Neutrophil (primary cell): ENCODE results near the gene NRXN2.

Source experiments
- H3K27ac ChIP-seq: fragments of 200-600 bp; sonication (generic); 2 replicates; pipeline ENCODE4 v1.5.1; 2016; ENCODE audit warnings: mild to moderate bottlenecking, moderate library complexity
- H3K27me3 ChIP-seq: fragments of 200-600 bp; sonication (generic); 2 replicates; pipeline ENCODE4 v1.6.0; 2016; ENCODE audit warnings: mild to moderate bottlenecking
- H3K36me3 ChIP-seq: fragments of 200-600 bp; sonication (generic); 2 replicates; pipeline ENCODE4 v1.5.1; 2017
- H3K4me1 ChIP-seq, 2 experiments: fragments of 200-600 bp in 1 of 2; sonication (generic) in 1 of 2; 1 replicate in 1 of 2; 2 replicates in 1 of 2; pipeline versions ENCODE4 v1.5.1 to v1.6.1; 2013 to 2016; ENCODE audit warnings: low read depth in 1 of 2, low read length in 1 of 2, mild to moderate bottlenecking in 1 of 2, moderate library complexity in 1 of 2; ENCODE audit not compliant: control insufficient read depth in 1 of 2, insufficient read depth in 1 of 2
- H3K4me3 ChIP-seq, 2 experiments: fragments of 200-600 bp in 1 of 2; sonication (generic) in 1 of 2; 1 replicate in 1 of 2; 2 replicates in 1 of 2; pipeline ENCODE4 v1.5.1; 2013 to 2016; ENCODE audit warnings: low read depth in 1 of 2, low read length in 1 of 2, mild to moderate bottlenecking in 1 of 2, moderate library complexity in 1 of 2
- H3K9me3 ChIP-seq: fragments of 200-600 bp; sonication (generic); 2 replicates; pipeline ENCODE4 v1.5.1; 2016
- CTCF ChIP-seq: fragments of 200-600 bp; sonication (generic); IDR thresholded peaks from 2 replicates; pipeline ENCODE4 v1.5.1; 2016; ENCODE audit warnings: antibody characterized with exemption

NRXN2 gene

GRCh38 chr11:64629796-64630562 lies 93.0 kb downstream of the NRXN2 start:
- H3K4me3 ChIP-seq: no peak overlapping the region
- no peak overlapping the region for H3K27ac ChIP-seq
- H3K27me3 ChIP-seq: no peaks in the 10 kb centered on the region
- peaks cover 12 to 13% of the 10 kb centered on the region in 2 experiments for H3K4me1 ChIP-seq
- H3K9me3 ChIP-seq: no peaks in the 10 kb centered on the region
- H3K36me3 ChIP-seq: no peaks in the 10 kb centered on the region
- TF ChIP-seq CTCF: no peak

GRCh38 chr11:64629103-64629502 lies 93.9 kb downstream of the NRXN2 start:
- Histone ChIP-seq H3K9me3 (no peaks in the 10 kb centered on the region), H3K36me3 (no peaks in the 10 kb centered on the region), H3K27ac (no peak overlapping the region), H3K4me3 (no peak overlapping the region), H3K27me3 (no peaks in the 10 kb centered on the region), H3K4me1 (peaks cover 21 to 22% of the 10 kb centered on the region in 2 experiments)
- TF ChIP-seq CTCF: no peak

- no peaks in the 10 kb centered on the region for H3K27me3 ChIP-seq
- H3K9me3 ChIP-seq: no peaks in the 10 kb centered on the region
- no peak overlapping the region for H3K27ac ChIP-seq
- H3K4me1 ChIP-seq: peaks cover 23 to 27% of the 10 kb centered on the region in 2 experiments
- no peaks in the 10 kb centered on the region for H3K36me3 ChIP-seq
- TF ChIP-seq CTCF: no peak
- H3K4me3 ChIP-seq: no peak overlapping the region
Observed at GRCh38 chr11:64628596-64628995, 94.4 kb downstream of the NRXN2 start.

DNA sequence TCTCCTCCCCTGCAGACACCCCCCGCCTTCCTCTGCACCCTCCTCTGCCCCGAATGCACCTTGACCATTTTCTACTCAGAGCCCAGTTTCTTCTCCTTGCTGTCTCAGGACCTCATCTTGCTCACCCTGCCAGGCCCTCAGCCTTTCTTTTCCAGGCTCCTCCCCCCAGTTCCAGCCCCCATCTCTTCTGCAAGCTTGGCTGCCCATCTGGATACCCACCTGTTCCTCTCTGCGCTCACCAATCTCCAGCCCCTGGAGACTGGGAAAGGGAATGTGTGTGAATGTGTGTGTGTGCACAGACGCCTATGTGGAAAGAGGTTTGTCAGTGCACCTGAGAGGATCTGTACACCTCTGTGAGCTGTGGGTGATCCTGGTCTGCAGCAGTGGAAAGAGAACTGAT lies 95.6 kb downstream of the NRXN2 start:
- no peaks in the 10 kb centered on the region for H3K36me3 ChIP-seq
- no peaks in the 10 kb centered on the region for H3K27me3 ChIP-seq
- H3K4me3 ChIP-seq: no peak overlapping the region

DNA sequence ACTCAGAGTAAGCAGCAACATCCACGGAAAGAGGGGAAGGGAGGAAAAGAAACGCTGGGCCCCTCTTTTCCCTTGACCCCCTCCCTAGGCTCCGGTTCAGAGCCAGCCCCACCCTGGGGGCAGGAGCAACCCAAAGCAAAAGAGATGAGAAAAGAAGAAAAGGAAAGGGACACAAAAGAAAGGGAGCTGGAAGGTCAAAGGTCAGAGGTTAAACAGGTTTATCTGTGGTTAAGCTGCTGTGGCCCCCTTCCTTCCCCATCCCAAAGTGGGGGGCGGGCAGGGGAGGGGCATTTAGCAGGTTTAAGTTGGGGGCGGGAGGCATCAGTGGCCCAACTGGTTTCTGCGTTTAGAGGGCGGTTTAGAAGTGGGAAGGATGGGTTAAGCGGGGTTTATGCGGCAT lies 96.4 kb downstream of the NRXN2 start:
- Histone ChIP-seq H3K27me3 (no peaks in the 10 kb centered on the region), H3K4me1 (peaks cover 23 to 27% of the 10 kb centered on the region in 2 experiments)
- TF ChIP-seq CTCF: no peak

More for the DNA sequence above, 95.6 kb downstream of the NRXN2 start:
- peaks cover 23 to 27% of the 10 kb centered on the region in 2 experiments for H3K4me1 ChIP-seq
- H3K27ac ChIP-seq: no peak overlapping the region
- no peaks in the 10 kb centered on the region for H3K9me3 ChIP-seq
- TF ChIP-seq CTCF: no peak

More for the DNA sequence above, 96.4 kb downstream of the NRXN2 start:
- H3K27ac ChIP-seq: no peak overlapping the region
- no peak overlapping the region for H3K4me3 ChIP-seq
- no peaks in the 10 kb centered on the region for H3K36me3 ChIP-seq
- H3K9me3 ChIP-seq: no peaks in the 10 kb centered on the region
